Bronchial epithelial cell (primary cell): ENCODE results near the gene RHBDL3. TPM values are rescaled to one million over a fixed set of nuclear protein-coding genes. Genes with fewer than 3 reads are reported as not detected.
"Not testable (repeated sequence)": the region's sequence is repeated elsewhere in the genome, so short reads cannot be mapped to it uniquely, and the experiment has no call there.

ENCODE experiments used
- DNase-seq: peaks from one replicate; pipeline ENCODE4 v3.0.0-alpha.2; 2010; ENCODE audit warnings: low read depth
- FAIRE-seq: peaks from 2 replicates; lab custom pipeline; 2011; peaks lifted over from hg19 to GRCh38; lab: Jason Lieb, UNC
- H3K27me3 ChIP-seq: 2 replicates; pipeline ENCODE4 v1.5.1; 2011; ENCODE audit warnings: low read length; ENCODE audit not compliant: control insufficient read depth, insufficient read depth
- H3K36me3 ChIP-seq: 2 replicates; pipeline ENCODE4 v1.5.1; 2011; ENCODE audit warnings: low read length; ENCODE audit not compliant: control insufficient read depth, insufficient read depth
- H3K4me3 ChIP-seq: 2 replicates; pipeline ENCODE4 v1.5.1; 2011; ENCODE audit warnings: mild to moderate bottlenecking, low read depth, low read length, control low read depth
- CTCF ChIP-seq: IDR thresholded peaks from 2 replicates; pipeline ENCODE4 v1.5.1; 2011; ENCODE audit warnings: mild to moderate bottlenecking, moderate library complexity, low read length, control low read depth, inconsistent platforms; ENCODE audit not compliant: insufficient read depth, severe bottlenecking
- total RNA-seq: library from RNA; depleted of rRNA; stranded (reverse); fragments of >200 nt; gene quantifications from 2 replicates; pipeline ENCODE4 v1.2.1, GENCODE V29; 2014

RHBDL3 gene
- total RNA-seq, 1 donor from 2014 or later = not detected

- no peak for DNase-seq
- Histone ChIP-seq H3K4me3 (no peak overlapping the region), H3K36me3 (no peaks in the 10 kb centered on the region), H3K27me3 (peaks cover 37% of the 10 kb centered on the region)
- peak; percentile 92 for FAIRE-seq
- TF ChIP-seq CTCF = no peak
Observed at GRCh38 chr17:32261936-32262510, 3.6 kb upstream of the RHBDL3 start.

GRCh38 chr17:32263515-32263914 lies 2.1 kb upstream of the RHBDL3 start:
- not testable (repeated sequence) for H3K36me3 ChIP-seq, H3K4me3 ChIP-seq, FAIRE-seq, DNase-seq
- H3K27me3 ChIP-seq = peaks cover 44% of the 10 kb centered on the region

- Histone ChIP-seq H3K27me3 (peaks cover 44% of the 10 kb centered on the region), H3K36me3 (no peaks in the 10 kb centered on the region), H3K4me3 (no peak overlapping the region)
- TF ChIP-seq CTCF = no peak
- DNase-seq (no peak), FAIRE-seq (no peak)
Observed at GRCh38 chr17:32264140-32264799, 1.4 kb upstream of the RHBDL3 start.

GRCh38 chr17:32264823-32265191 lies 825 bp upstream of the RHBDL3 start:
- DNase-seq = no peak
- no peak for TF ChIP-seq CTCF
- Histone ChIP-seq H3K4me3 (no peak overlapping the region), H3K27me3 (peaks cover 44% of the 10 kb centered on the region), H3K36me3 (no peaks in the 10 kb centered on the region)
- FAIRE-seq = no peak

GRCh38 chr17:32266051-32266388 lies 388 bp downstream of the RHBDL3 start:
- no peak for FAIRE-seq
- Histone ChIP-seq H3K4me3 (peak overlapping the region; percentile 22), H3K36me3 (no peaks in the 10 kb centered on the region), H3K27me3 (peaks cover 47% of the 10 kb centered on the region)
- no peak for DNase-seq
- no peak for TF ChIP-seq CTCF

GRCh38 chr17:32266389-32267301 lies 1.0 kb downstream of the RHBDL3 start:
- no peak for FAIRE-seq
- Histone ChIP-seq H3K4me3 (peak overlapping the region; percentile 22), H3K36me3 (no peaks in the 10 kb centered on the region), H3K27me3 (peaks cover 46% of the 10 kb centered on the region)
- TF ChIP-seq CTCF = no peak
- DNase-seq = no peak
